ENCODE data around the gene SMARCC2. TPM values are rescaled to one million over a fixed set of nuclear protein-coding genes. Genes with fewer than 3 reads are reported as not detected.
A peak's percentile ranks its signal among the peaks of the same experiment; 100 is the strongest.

The SMARCC2 gene
- total and polyA plus RNA-seq, 9 of the 15 experiments (the other 6 are each of a cell fraction or from before 2014, with no cell fraction given): 11.9 to 86.0 (median 36.6) TPM

DNA sequence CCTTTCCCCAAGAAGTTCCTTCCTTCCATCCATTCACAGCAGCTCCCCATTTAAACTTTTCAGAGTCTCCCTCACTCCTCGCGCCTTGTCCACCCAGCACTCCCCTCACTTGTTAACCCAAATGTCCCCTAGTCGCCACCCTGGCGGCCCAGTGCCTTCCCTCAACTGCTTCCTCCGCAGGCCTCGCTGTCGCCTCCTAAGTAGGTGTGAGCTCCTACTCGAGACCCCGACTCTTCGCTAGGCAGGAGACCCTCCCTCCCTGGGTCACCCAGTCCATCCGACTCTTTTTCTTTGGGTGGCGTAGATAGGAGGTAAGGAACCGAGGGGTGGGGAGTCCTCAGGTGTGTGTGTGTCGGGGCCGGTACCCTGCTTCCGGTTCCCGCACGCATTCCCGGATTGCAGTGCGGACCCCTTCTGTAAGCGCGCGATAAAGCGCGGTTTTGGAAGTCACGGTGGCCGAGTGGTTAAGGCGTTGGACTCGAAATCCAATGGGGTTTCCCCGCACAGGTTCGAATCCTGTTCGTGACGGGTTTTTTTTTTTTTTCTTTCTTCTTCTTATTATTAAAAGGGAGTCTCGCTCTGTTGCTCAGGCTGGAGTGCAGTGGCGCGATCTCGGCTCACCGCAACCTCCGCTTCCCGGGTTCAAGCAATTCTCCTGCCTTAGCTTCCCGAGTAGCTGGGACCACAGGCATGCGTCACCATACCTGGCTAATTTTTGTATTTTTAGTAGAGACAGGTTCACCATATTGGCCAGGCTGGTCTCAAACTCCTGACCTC lies 823 bp upstream of the SMARCC2 start (continued):
- TF ChIP-seq ZNF407 (IDR thresholded peaks at IDR 0.05; ENCODE audit: low read depth) (peak; percentile 87), POLR2H (tag; IDR thresholded peaks at IDR 0.05; ENCODE audit: low read depth) (peak; percentile 99), ZBTB7A (IDR thresholded peaks at IDR 0.05; ENCODE audit: borderline replicate concordance, control insufficient read depth, low read depth, low read length) (peak; percentile 88), XRCC3 (IDR thresholded peaks at IDR 0.05) (no peak), USF2 (CRISPR knock-in tag; IDR thresholded peaks at IDR 0.05) (no peak), GATA2 (CRISPR knock-in tag; IDR thresholded peaks at IDR 0.05) (no peak), NR2C1 (IDR thresholded peaks at IDR 0.05) (no peak), NR2C1 (tag; IDR thresholded peaks at IDR 0.05) (no peak), TOE1 (IDR thresholded peaks at IDR 0.05; ENCODE audit: borderline replicate concordance) (no peak; the same call in 1 of the 2 replicates), TOE1 (CRISPR knock-in tag; IDR thresholded peaks at IDR 0.05; ENCODE audit: borderline replicate concordance, low read depth) (no peak), EZH2 (IDR thresholded peaks at IDR 0.05; ENCODE audit: borderline replicate concordance, low read depth, low read length) (no peak), HNRNPL (IDR thresholded peaks at IDR 0.05; ENCODE audit: low read depth, low read length) (no peak), L3MBTL2 (IDR thresholded peaks at IDR 0.05) (no peak)

Measured in K562 (cell line).